ENCODE results near the gene UNC79.

The UNC79 gene

GRCh38 chr14:93693914-93694313 lies 263.2 kb downstream of the UNC79 start:
- DNase-seq (ENCODE audit: low read depth): no peak
- H3K4me3 ChIP-seq (ENCODE audit: low read depth, low read length): no peak overlapping the region

DNA sequence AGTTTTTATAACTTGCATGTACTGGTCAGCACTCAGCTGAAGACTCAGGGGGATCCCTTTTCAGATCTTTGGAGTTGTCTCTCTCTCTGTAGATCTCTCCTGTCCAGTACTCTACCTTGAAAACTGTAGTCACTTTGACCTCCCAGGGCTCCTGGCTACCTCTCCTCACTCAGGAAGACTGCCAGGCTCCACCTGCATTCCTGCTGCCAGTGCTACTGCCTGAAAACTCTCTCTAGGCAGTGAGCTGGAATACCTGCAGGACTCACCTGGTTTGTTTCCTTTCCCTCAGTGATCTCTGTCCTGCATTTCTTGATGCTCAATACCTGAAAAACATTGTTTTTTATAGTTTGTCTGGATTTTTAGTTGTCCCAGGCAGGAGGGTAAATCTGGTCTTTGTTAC lies 270.2 kb downstream of the UNC79 start:
- no peak overlapping the region for H3K4me3 ChIP-seq (ENCODE audit: low read depth, low read length)
- no peak for DNase-seq (ENCODE audit: low read depth)

GRCh38 chr14:93701562-93701961 lies 270.8 kb downstream of the UNC79 start:
- no peak overlapping the region for H3K4me3 ChIP-seq (ENCODE audit: low read depth, low read length)
- no peak for DNase-seq (ENCODE audit: low read depth)

GRCh38 chr14:93702946-93703345 lies 272.2 kb downstream of the UNC79 start:
- H3K4me3 ChIP-seq (ENCODE audit: low read depth, low read length): no peak overlapping the region
- no peak for DNase-seq (ENCODE audit: low read depth)

GRCh38 chr14:93703941-93704340 lies 273.2 kb downstream of the UNC79 start:
- no peak for DNase-seq (ENCODE audit: low read depth)
- H3K4me3 ChIP-seq (ENCODE audit: low read depth, low read length): no peak overlapping the region

- no peak for DNase-seq (ENCODE audit: low read depth)
Measured at GRCh38 chr14:93705513-93706156, 274.9 kb downstream of the UNC79 start.

GRCh38 chr14:93706360-93706955 lies 275.7 kb downstream of the UNC79 start:
- H3K4me3 ChIP-seq (ENCODE audit: low read depth, low read length): no peak overlapping the region
- DNase-seq (ENCODE audit: low read depth): no peak

More at GRCh38 chr14:93705513-93706156, 274.9 kb downstream of the UNC79 start:
- no peak overlapping the region for H3K4me3 ChIP-seq (ENCODE audit: low read depth, low read length)

GRCh38 chr14:93707475-93707874 lies 276.7 kb downstream of the UNC79 start:
- DNase-seq (ENCODE audit: low read depth): no peak

GRCh38 chr14:93708311-93708734 lies 277.6 kb downstream of the UNC79 start:
- no peak overlapping the region for H3K4me3 ChIP-seq (ENCODE audit: low read depth, low read length)
- DNase-seq (ENCODE audit: low read depth): no peak

More at GRCh38 chr14:93707475-93707874, 276.7 kb downstream of the UNC79 start:
- no peak overlapping the region for H3K4me3 ChIP-seq (ENCODE audit: low read depth, low read length)

DNA sequence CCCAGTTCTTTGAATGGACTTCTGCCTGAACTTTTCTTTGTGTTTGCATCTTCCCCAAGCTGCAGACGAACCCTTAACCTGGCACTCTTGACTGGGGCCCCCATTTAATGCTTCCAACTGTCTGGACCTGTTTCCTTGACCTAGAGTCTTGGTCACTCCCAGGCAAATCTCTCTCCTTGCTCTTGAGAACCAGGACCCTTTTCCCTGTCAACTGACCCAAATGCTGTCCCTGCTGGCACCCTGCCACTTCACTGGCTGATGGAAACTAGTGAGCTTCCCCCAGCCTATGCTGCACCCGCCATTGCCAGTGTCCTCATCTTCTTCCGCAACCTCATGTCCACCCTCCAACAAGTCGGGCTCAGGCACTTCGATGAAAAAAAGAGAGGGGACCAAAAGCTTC lies 278.1 kb downstream of the UNC79 start:
- no peak overlapping the region for H3K4me3 ChIP-seq (ENCODE audit: low read depth, low read length)
- no peak for DNase-seq (ENCODE audit: low read depth)

GRCh38 chr14:93709249-93709648 lies 278.5 kb downstream of the UNC79 start:
- no peak overlapping the region for H3K4me3 ChIP-seq (ENCODE audit: low read depth, low read length)
- no peak for DNase-seq (ENCODE audit: low read depth)

- no peak overlapping the region for H3K4me3 ChIP-seq (ENCODE audit: low read depth, low read length)
- no peak for DNase-seq (ENCODE audit: low read depth)
Measured at GRCh38 chr14:93712079-93712837, 281.5 kb downstream of the UNC79 start.

GRCh38 chr14:93712838-93713724 lies 282.3 kb downstream of the UNC79 start:
- no peak overlapping the region for H3K4me3 ChIP-seq (ENCODE audit: low read depth, low read length)

GRCh38 chr14:93713726-93714405 lies 283.1 kb downstream of the UNC79 start:
- DNase-seq (ENCODE audit: low read depth): no peak
- H3K4me3 ChIP-seq (ENCODE audit: low read depth, low read length): no peak overlapping the region

More at GRCh38 chr14:93712838-93713724, 282.3 kb downstream of the UNC79 start:
- no peak for DNase-seq (ENCODE audit: low read depth)

- DNase-seq (ENCODE audit: low read depth): no peak
Measured at GRCh38 chr14:93714605-93715004, 283.9 kb downstream of the UNC79 start.

DNA sequence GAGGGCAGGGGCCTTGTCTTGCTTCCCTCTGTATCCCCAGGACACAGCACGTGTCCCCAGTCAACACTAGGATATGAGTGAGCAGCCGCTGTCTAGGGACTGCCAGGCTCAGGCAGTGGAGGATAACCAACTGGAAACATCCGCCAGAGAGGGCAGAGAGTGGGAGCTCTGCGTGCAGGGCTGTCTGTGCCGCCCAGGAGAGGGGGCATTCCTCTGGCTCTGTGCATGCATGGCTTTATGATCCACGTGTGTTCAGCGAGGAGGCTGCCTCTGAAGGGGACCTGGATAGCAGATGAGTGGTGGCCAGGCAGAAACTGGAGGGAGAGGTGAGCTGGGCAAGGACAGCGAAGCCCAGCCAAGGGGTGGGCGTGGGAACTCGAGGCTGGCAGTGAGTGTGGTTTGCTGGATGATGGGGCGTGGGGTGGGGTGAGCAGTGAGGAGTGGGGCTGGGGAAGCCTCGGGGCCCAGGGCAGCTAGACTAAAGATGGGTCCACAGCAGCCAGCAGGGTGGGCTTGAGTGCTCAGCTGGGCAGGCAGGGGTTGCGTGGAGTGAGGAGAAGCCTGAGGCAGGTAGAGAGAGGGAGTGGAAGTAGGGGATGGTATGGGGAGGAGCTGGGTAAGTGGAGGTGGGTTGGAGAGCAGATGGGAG lies 284.7 kb downstream of the UNC79 start:
- no peak for DNase-seq (ENCODE audit: low read depth)
- no peak overlapping the region for H3K4me3 ChIP-seq (ENCODE audit: low read depth, low read length)

More at GRCh38 chr14:93714605-93715004, 283.9 kb downstream of the UNC79 start:
- H3K4me3 ChIP-seq (ENCODE audit: low read depth, low read length): no peak overlapping the region

DNA sequence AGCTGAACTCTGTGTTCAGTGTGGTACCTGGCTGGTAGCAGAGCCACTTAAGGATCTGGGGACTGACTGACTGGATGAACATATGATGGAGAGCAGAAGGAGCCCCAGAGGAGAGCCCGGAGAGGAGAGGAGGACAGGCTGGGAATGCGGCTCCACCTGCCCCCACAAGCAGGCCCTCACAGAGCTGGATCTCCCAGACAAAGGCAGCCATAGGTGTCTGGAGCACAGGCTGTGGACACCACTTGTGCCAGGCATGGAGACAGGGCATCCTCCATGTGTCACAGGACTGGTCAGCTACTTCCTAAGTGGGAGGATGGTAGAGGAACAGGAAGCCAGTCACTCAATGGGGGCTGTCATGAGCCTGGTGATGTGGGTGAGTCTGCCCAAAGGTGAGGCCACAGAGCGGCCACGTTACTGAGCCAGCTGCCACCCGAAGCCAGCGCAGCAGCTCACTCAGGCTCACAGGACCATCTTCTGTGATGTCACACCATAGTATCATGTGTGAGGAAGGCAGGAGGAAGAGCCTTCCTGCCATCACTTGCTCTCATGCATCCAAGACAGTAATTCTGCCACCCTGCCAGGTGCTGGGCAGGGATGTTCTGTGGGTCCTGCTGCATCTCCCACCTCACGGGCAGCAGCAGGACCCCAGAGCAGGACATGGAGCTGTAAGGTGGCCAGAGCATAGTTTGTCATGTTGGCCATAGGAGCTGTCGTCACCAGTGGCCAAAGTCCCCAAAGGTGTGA lies 285.4 kb downstream of the UNC79 start:
- H3K4me3 ChIP-seq (ENCODE audit: low read depth, low read length): no peak overlapping the region
- DNase-seq (ENCODE audit: low read depth): no peak

All from skeletal muscle cell (primary cell).